ENCODE measurements around the gene NRL. TPM values are rescaled to one million over a fixed set of nuclear protein-coding genes. Genes with fewer than 3 reads are reported as not detected.
"Not testable (repeated sequence)": the region's sequence is repeated elsewhere in the genome, so short reads cannot be mapped to it uniquely, and the experiment has no call there.

NRL gene
- total and polyA plus RNA-seq, 2 donors (not counting 3 experiments of a cell fraction or from before 2014, with no cell fraction given) = 0.71 to 1.1 TPM

GRCh38 chr14:24051176-24051788 is 63.5 kb downstream of the NRL start:
- intact Hi-C loops (cut with micrococcal nuclease) = no loop called here
- POLR2A ChIA-PET = no interaction called here
- no peak for DNase-seq (ENCODE audit: low read depth, low spot score)

GRCh38 chr14:24050753-24051152 is 64.0 kb downstream of the NRL start:
- not testable (repeated sequence) for BruUV-seq (replicated peaks)

More at GRCh38 chr14:24051176-24051788, 63.5 kb downstream of the NRL start:
- no peak for TF ChIP-seq EZH2 (IDR thresholded peaks at IDR 0.05; ENCODE audit: borderline replicate concordance, low read depth, low read length, severe bottlenecking)
- TF ChIP-seq, protein P1, sequence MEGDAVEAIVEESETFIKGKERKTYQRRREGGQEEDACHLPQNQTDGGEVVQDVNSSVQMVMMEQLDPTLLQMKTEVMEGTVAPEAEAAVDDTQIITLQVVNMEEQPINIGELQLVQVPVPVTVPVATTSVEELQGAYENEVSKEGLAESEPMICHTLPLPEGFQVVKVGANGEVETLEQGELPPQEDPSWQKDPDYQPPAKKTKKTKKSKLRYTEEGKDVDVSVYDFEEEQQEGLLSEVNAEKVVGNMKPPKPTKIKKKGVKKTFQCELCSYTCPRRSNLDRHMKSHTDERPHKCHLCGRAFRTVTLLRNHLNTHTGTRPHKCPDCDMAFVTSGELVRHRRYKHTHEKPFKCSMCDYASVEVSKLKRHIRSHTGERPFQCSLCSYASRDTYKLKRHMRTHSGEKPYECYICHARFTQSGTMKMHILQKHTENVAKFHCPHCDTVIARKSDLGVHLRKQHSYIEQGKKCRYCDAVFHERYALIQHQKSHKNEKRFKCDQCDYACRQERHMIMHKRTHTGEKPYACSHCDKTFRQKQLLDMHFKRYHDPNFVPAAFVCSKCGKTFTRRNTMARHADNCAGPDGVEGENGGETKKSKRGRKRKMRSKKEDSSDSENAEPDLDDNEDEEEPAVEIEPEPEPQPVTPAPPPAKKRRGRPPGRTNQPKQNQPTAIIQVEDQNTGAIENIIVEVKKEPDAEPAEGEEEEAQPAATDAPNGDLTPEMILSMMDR (IDR thresholded peaks at IDR 0.05; ENCODE audit: extremely low read depth in 1 of 2, insufficient read depth in 1 of 2, low read depth in 1 of 2, low read length in 2 of 2) = no peak
- no peak for TF ChIP-seq POLR2AphosphoS5 (IDR thresholded peaks at IDR 0.05; ENCODE audit: insufficient read depth, low read depth, low read length)
- TF ChIP-seq, protein P2, sequence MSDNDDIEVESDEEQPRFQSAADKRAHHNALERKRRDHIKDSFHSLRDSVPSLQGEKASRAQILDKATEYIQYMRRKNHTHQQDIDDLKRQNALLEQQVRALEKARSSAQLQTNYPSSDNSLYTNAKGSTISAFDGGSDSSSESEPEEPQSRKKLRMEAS (IDR thresholded peaks at IDR 0.05; ENCODE audit: insufficient read depth, insufficient read length) = no peak
- TF ChIP-seq MYC (IDR thresholded peaks at IDR 0.05; ENCODE audit: low read depth, low read length) = no peak
- TF ChIP-seq POLR2A (IDR thresholded peaks at IDR 0.05; ENCODE audit: low read depth, low read length) = no peak
- TF ChIP-seq JUN (IDR thresholded peaks at IDR 0.05; ENCODE audit: borderline replicate concordance, insufficient read depth, insufficient read length, low read depth) = no peak
- no peak for TF ChIP-seq FOS (IDR thresholded peaks at IDR 0.05; ENCODE audit: borderline replicate concordance, insufficient read depth, low read length)
- TF ChIP-seq GATA2 (IDR thresholded peaks at IDR 0.05; ENCODE audit: insufficient read depth, insufficient read length, low read depth, low read length) = no peak
- Histone ChIP-seq H3K27ac (ENCODE audit: insufficient read depth, low read depth, low read length) (no peak overlapping the region), H3K9me1 (replicated peaks; ENCODE audit: control insufficient read depth, extremely low read depth, insufficient read depth, low read length) (no peaks in the 10 kb centered on the region), H3K79me2 (ENCODE audit: control insufficient read depth, insufficient read depth, low read length) (no peaks in the 10 kb centered on the region), H3K4me3 (replicated peaks in 1 of 3; ENCODE audit: insufficient read depth in 1 of 3, low read depth in 1 of 3, low read length in 3 of 3) (peak overlapping the region; percentile 49 to 59 (median 54)), H3K36me3 (ENCODE audit: control insufficient read depth in 2 of 2, extremely low read depth in 1 of 2, insufficient read depth in 2 of 2, low read length in 2 of 2) (no peaks in the 10 kb centered on the region), H3K4me1 (ENCODE audit: control insufficient read depth, extremely low read depth, insufficient read depth, low read length) (peaks cover 12% of the 10 kb centered on the region), H3K4me2 (ENCODE audit: insufficient read depth, low read length) (peak overlapping the region; percentile 72), H2AFZ (ENCODE audit: low read depth, low read length) (peak overlapping the region; percentile 61), H3K9ac (replicated peaks; ENCODE audit: extremely low read depth, insufficient read depth, low read length) (peak overlapping the region; percentile 34), H3K9me3 (replicated peaks; ENCODE audit: control insufficient read depth, insufficient read depth, low read length) (no peaks in the 10 kb centered on the region), H3K27me3 (ENCODE audit: control insufficient read depth in 2 of 2, insufficient read depth in 2 of 2, low read length in 2 of 2) (peaks cover 9 to 17% of the 10 kb centered on the region in 2 experiments), H4K20me1 (replicated peaks; ENCODE audit: control insufficient read depth, extremely low read depth, insufficient read depth, low read length) (no peaks in the 10 kb centered on the region)
- CTCF ChIA-PET = interaction anchor here (1.2 to 2.1 kb wide), 5 partner anchors 15 to 110 kb away, joined by 3 to 11 read pairs (median 6); partner anchors contain the start of gene IRF9
- dilution Hi-C loops (cut with MboI; ENCODE audit: extremely low pct_ligation_motif_present, low sequenced_read_pairs) = no loop called here
- FAIRE-seq = no peak
- BruUV-seq (replicated peaks) = no TSS peak

More at GRCh38 chr14:24050753-24051152, 64.0 kb downstream of the NRL start:
- H3K36me3 ChIP-seq (ENCODE audit: control insufficient read depth in 2 of 2, extremely low read depth in 1 of 2, insufficient read depth in 2 of 2, low read length in 2 of 2); H4K20me1 ChIP-seq (replicated peaks; ENCODE audit: control insufficient read depth, extremely low read depth, insufficient read depth, low read length); H3K9me3 ChIP-seq (replicated peaks; ENCODE audit: control insufficient read depth, insufficient read depth, low read length); DNase-seq (ENCODE audit: low read depth, low spot score); H3K79me2 ChIP-seq (ENCODE audit: control insufficient read depth, insufficient read depth, low read length); H2AFZ ChIP-seq (ENCODE audit: low read depth, low read length); intact Hi-C loops (cut with micrococcal nuclease); FAIRE-seq; POLR2A ChIA-PET; H3K9me1 ChIP-seq (replicated peaks; ENCODE audit: control insufficient read depth, extremely low read depth, insufficient read depth, low read length); dilution Hi-C loops (cut with MboI; ENCODE audit: extremely low pct_ligation_motif_present, low sequenced_read_pairs); H3K4me3 ChIP-seq (replicated peaks in 1 of 3; ENCODE audit: insufficient read depth in 1 of 3, low read depth in 1 of 3, low read length in 3 of 3); H3K27ac ChIP-seq (ENCODE audit: insufficient read depth, low read depth, low read length); H3K9ac ChIP-seq (replicated peaks; ENCODE audit: extremely low read depth, insufficient read depth, low read length); H3K4me2 ChIP-seq (ENCODE audit: insufficient read depth, low read length): not testable (repeated sequence)
- Histone ChIP-seq H3K27me3 (ENCODE audit: control insufficient read depth in 2 of 2, insufficient read depth in 2 of 2, low read length in 2 of 2) (peaks cover 9 to 17% of the 10 kb centered on the region in 2 experiments), H3K4me1 (ENCODE audit: control insufficient read depth, extremely low read depth, insufficient read depth, low read length) (peaks cover 12% of the 10 kb centered on the region)
- CTCF ChIA-PET = interaction anchor here (1.2 to 2.1 kb wide), 2 partner anchors 15 to 110 kb away, joined by 3 to 6 read pairs; partner anchors contain the start of gene IRF9

Data from endothelial cell of umbilical vein (primary cell).